ENCODE results near the gene PTPRG. TPM values are rescaled to one million over a fixed set of nuclear protein-coding genes. Genes with fewer than 3 reads are reported as not detected.

The PTPRG gene
- total and polyA plus RNA-seq, 2 of the 13 experiments (the other 11 are each of a cell fraction or from before 2014, with no cell fraction given) = 8.0 to 25.3 TPM

DNA sequence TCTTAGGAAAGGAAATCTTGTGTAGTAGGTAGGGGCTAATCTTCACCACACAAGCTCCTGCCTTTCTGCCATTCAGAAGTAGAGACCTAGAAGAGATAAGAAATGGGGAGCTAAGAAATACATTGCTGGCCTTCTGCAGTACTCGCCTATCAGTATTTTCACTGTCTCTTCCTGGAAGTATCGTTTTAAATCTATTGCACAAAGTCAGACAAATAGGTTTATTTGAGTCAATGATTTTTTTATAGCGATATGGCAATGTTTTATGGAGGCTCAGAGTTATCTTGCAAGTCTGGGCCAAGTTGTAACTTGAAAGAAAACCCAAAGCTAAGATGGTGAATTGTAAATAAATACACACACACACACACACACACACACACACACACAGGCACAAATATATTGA lies 103.8 kb downstream of the PTPRG start (continued):
- TF ChIP-seq ZNF337 (CRISPR knock-in tag; IDR thresholded peaks at IDR 0.05; ENCODE audit: borderline replicate concordance, low read depth) (no peak), ZNF33B (CRISPR knock-in tag; IDR thresholded peaks at IDR 0.05) (no peak)

DNA sequence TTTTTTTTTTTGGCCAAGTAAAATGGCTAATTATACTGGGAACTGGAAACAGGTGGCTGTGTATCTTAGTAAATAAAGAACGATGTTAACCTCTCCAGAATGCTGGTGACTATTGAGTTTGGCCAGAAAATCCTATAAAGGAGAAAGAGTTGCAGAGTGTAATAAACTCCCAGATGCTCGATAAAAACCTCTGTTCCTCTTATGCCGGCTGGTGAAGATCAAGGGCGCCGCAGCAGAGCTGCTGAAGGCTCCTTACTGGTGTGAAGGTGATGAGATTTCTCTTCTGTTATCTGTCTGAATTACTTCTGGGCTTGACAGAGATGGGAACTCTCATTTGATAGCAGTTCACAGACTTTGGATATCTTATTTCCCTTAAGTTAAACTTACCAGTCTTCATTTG lies 104.6 kb downstream of the PTPRG start:
- Histone ChIP-seq H2AFZ (ENCODE audit: low read length) (no peak overlapping the region), H3K4me2 (ENCODE audit: low read depth, low read length) (no peak overlapping the region), H4K20me1 (ENCODE audit: insufficient read depth, low read length) (no peaks in the 10 kb centered on the region), H3K9me3 (ENCODE audit: low read length) (no peaks in the 10 kb centered on the region), H3K79me2 (ENCODE audit: insufficient read depth, low read length) (peaks cover 7% of the 10 kb centered on the region), H3K4me3 (replicated peaks in 1 of 3; ENCODE audit: insufficient read depth in 1 of 3, low read depth in 2 of 3, low read length in 3 of 3) (no peak overlapping the region), H3K27me3 (ENCODE audit: control insufficient read depth in 1 of 2, insufficient read depth in 2 of 2, low read length in 2 of 2) (no peaks in the 10 kb centered on the region), H3K36me3 (replicated peaks in 1 of 2; ENCODE audit: control insufficient read depth in 1 of 2, insufficient read depth in 2 of 2, low read length in 2 of 2) (no peaks in the 10 kb centered on the region), H3K9ac (ENCODE audit: insufficient read depth, low read depth, low read length) (no peak overlapping the region), H3K27ac (ENCODE audit: extremely low read length, insufficient read depth, low read length) (no peak overlapping the region), H3K4me1 (ENCODE audit: insufficient read depth, low read length) (no peaks in the 10 kb centered on the region)
- intact Hi-C loops (cut with micrococcal nuclease; ENCODE audit: unreplicated experiment) = no loop called here
- WGBS (ENCODE audit: low lambda C conversion rate) = 97% methylated on average over 5 of the region's 5 CpGs
- no TSS peak for BruUV-seq (replicated peaks)
- POLR2A ChIA-PET = no interaction called here
- ATAC-seq (no peak), FAIRE-seq (no peak), DNase-seq (ENCODE audit: low spot score) (no peak)
- CTCF ChIA-PET (ENCODE audit: low intra/inter-chr PET ratio, low total read pairs) = no interaction called here
- in situ Hi-C loops (cut with HindIII; ENCODE audit: extremely low pct_ligation_motif_present, low pct_unique_long_range_greater_than_20kb) = no loop called here
- TF ChIP-seq TEAD3 (CRISPR knock-in tag; optimal IDR thresholded peaks at IDR 0.05; ENCODE audit: borderline replicate concordance) = no peak
- TF ChIP-seq ETV5 (CRISPR knock-in tag; IDR thresholded peaks at IDR 0.05; ENCODE audit: borderline replicate concordance) = no peak
- TF ChIP-seq KAT2B (IDR thresholded peaks at IDR 0.05; ENCODE audit: borderline replicate concordance, low read depth, low read length) = no peak
- no peak for TF ChIP-seq SOX5 (CRISPR knock-in tag; IDR thresholded peaks at IDR 0.05; ENCODE audit: borderline replicate concordance)
- TF ChIP-seq, protein P1, sequence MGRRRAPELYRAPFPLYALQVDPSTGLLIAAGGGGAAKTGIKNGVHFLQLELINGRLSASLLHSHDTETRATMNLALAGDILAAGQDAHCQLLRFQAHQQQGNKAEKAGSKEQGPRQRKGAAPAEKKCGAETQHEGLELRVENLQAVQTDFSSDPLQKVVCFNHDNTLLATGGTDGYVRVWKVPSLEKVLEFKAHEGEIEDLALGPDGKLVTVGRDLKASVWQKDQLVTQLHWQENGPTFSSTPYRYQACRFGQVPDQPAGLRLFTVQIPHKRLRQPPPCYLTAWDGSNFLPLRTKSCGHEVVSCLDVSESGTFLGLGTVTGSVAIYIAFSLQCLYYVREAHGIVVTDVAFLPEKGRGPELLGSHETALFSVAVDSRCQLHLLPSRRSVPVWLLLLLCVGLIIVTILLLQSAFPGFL (CRISPR knock-in tag; IDR thresholded peaks at IDR 0.05) = no peak
- no peak for TF ChIP-seq ZNF75D (CRISPR knock-in tag; IDR thresholded peaks at IDR 0.05; ENCODE audit: borderline replicate concordance)
- no peak for TF ChIP-seq ZKSCAN5 (CRISPR knock-in tag; IDR thresholded peaks at IDR 0.05)
- TF ChIP-seq, protein P2, sequence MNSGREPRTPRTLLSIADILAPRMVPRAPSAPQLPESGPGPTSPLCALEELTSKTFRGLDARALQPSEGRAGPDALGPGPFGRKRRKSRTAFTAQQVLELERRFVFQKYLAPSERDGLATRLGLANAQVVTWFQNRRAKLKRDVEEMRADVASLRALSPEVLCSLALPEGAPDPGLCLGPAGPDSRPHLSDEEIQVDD (CRISPR knock-in tag; IDR thresholded peaks at IDR 0.05; ENCODE audit: borderline replicate concordance) = no peak
- no peak for TF ChIP-seq SP140L (CRISPR knock-in tag; IDR thresholded peaks at IDR 0.05; ENCODE audit: borderline replicate concordance)
- no peak for TF ChIP-seq ZNF235 (CRISPR knock-in tag; IDR thresholded peaks at IDR 0.05; ENCODE audit: borderline replicate concordance)
- TF ChIP-seq, protein P3, sequence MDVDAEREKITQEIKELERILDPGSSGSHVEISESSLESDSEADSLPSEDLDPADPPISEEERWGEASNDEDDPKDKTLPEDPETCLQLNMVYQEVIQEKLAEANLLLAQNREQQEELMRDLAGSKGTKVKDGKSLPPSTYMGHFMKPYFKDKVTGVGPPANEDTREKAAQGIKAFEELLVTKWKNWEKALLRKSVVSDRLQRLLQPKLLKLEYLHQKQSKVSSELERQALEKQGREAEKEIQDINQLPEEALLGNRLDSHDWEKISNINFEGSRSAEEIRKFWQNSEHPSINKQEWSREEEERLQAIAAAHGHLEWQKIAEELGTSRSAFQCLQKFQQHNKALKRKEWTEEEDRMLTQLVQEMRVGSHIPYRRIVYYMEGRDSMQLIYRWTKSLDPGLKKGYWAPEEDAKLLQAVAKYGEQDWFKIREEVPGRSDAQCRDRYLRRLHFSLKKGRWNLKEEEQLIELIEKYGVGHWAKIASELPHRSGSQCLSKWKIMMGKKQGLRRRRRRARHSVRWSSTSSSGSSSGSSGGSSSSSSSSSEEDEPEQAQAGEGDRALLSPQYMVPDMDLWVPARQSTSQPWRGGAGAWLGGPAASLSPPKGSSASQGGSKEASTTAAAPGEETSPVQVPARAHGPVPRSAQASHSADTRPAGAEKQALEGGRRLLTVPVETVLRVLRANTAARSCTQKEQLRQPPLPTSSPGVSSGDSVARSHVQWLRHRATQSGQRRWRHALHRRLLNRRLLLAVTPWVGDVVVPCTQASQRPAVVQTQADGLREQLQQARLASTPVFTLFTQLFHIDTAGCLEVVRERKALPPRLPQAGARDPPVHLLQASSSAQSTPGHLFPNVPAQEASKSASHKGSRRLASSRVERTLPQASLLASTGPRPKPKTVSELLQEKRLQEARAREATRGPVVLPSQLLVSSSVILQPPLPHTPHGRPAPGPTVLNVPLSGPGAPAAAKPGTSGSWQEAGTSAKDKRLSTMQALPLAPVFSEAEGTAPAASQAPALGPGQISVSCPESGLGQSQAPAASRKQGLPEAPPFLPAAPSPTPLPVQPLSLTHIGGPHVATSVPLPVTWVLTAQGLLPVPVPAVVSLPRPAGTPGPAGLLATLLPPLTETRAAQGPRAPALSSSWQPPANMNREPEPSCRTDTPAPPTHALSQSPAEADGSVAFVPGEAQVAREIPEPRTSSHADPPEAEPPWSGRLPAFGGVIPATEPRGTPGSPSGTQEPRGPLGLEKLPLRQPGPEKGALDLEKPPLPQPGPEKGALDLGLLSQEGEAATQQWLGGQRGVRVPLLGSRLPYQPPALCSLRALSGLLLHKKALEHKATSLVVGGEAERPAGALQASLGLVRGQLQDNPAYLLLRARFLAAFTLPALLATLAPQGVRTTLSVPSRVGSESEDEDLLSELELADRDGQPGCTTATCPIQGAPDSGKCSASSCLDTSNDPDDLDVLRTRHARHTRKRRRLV (CRISPR knock-in tag; IDR thresholded peaks at IDR 0.05) = no peak
- no peak for TF ChIP-seq ZMYM3 (CRISPR knock-in tag; IDR thresholded peaks at IDR 0.05)
- TF ChIP-seq SOX6 (IDR thresholded peaks at IDR 0.05) = no peak
- no peak for TF ChIP-seq SOX6 (CRISPR knock-in tag; IDR thresholded peaks at IDR 0.05)
- no peak for TF ChIP-seq FOXC1 (CRISPR knock-in tag; IDR thresholded peaks at IDR 0.05; ENCODE audit: borderline replicate concordance)
- no peak for TF ChIP-seq CCAR2 (optimal IDR thresholded peaks at IDR 0.05; ENCODE audit: low read depth, low read length)
- TF ChIP-seq ARNT2 (CRISPR knock-in tag; IDR thresholded peaks at IDR 0.05; ENCODE audit: low read depth) = no peak

Measured in HepG2 (cell line).